GM23338 (cell line): ENCODE data around the gene VPS41. TPM values are rescaled to one million over a fixed set of nuclear protein-coding genes. Genes with fewer than 3 reads are reported as not detected.

Experiments used
- ATAC-seq: fragments of 200-7000 bp; cut with Tn5 transposase; 3 replicates; pipeline ENCODE4 v1.9.1; 2020
- DNase-seq: peaks from one replicate; pipeline ENCODE4 v3.0.0-alpha.2; 2015; ENCODE audit warnings: low spot score
- H2AFZ ChIP-seq: fragments of 200-600 bp; sonication (generic); 2 replicates; pipeline ENCODE4 v1.8.0; 2016; ENCODE audit warnings: antibody characterized with exemption, mild to moderate bottlenecking, moderate library complexity
- H3F3A ChIP-seq: fragments of 200-600 bp; sonication (generic); replicated peaks from 2 replicates; pipeline ENCODE4 v1.8.0; 2017; ENCODE audit warnings: antibody characterized with exemption, mixed run types, low read depth
- H3K27ac ChIP-seq: fragments of 200-600 bp; sonication (generic); 2 replicates; pipeline ENCODE4 v1.6.1; 2016; ENCODE audit warnings: low read depth
- H3K27me3 ChIP-seq: fragments of 200-600 bp; sonication (generic); 2 replicates; pipeline ENCODE4 v1.8.0; 2016; ENCODE audit warnings: mild to moderate bottlenecking, mixed run types, moderate library complexity; ENCODE audit not compliant: insufficient read depth
- H3K36me3 ChIP-seq: fragments of 200-600 bp; sonication (generic); 2 replicates; pipeline ENCODE4 v1.8.0; 2016; ENCODE audit warnings: mild to moderate bottlenecking; ENCODE audit not compliant: insufficient read depth
- H3K4me1 ChIP-seq: fragments of 200-600 bp; sonication (generic); 2 replicates; pipeline ENCODE4 v1.8.0; 2016; ENCODE audit warnings: mild to moderate bottlenecking, moderate library complexity; ENCODE audit not compliant: insufficient read depth
- H3K4me2 ChIP-seq: fragments of 200-600 bp; sonication (generic); 2 replicates; pipeline ENCODE4 v1.7.1; 2017; ENCODE audit warnings: mixed run types
- H3K4me3 ChIP-seq: fragments of 200-600 bp; sonication (generic); 2 replicates; pipeline ENCODE4 v1.6.1; 2016; ENCODE audit warnings: mixed run types
- H3K79me2 ChIP-seq: fragments of 200-600 bp; sonication (generic); replicated peaks from 2 replicates; pipeline ENCODE4 v1.8.0; 2017; ENCODE audit warnings: mild to moderate bottlenecking; ENCODE audit not compliant: insufficient read depth
- H3K9me2 ChIP-seq: fragments of 200-600 bp; sonication (generic); 2 replicates; pipeline ENCODE4 v1.8.0; 2017; ENCODE audit not compliant: insufficient read depth
- H4K20me1 ChIP-seq: fragments of 200-600 bp; sonication (generic); replicated peaks from 2 replicates; pipeline ENCODE4 v1.8.0; 2017; ENCODE audit warnings: mild to moderate bottlenecking; ENCODE audit not compliant: insufficient read depth
- H3K27ac Mint-ChIP-seq: 2 replicates; pipeline ENCODE4 v1.8.0; 2020; ENCODE audit warnings: inconsistent platforms, mild to moderate bottlenecking, moderate library complexity, mixed read lengths
- H3K27me3 Mint-ChIP-seq: 3 replicates; pipeline ENCODE4 v1.8.0; 2022; ENCODE audit warnings: low read depth, mild to moderate bottlenecking, moderate library complexity, mixed read lengths, inconsistent platforms; ENCODE audit not compliant: insufficient read depth, poor library complexity
- H3K36me3 Mint-ChIP-seq: 3 replicates; pipeline ENCODE4 v1.8.0; 2021; ENCODE audit warnings: low read depth, mild to moderate bottlenecking, inconsistent platforms, moderate library complexity, mixed read lengths
- H3K4me1 Mint-ChIP-seq: 3 replicates; pipeline ENCODE4 v1.8.0; 2020; ENCODE audit warnings: mild to moderate bottlenecking, inconsistent platforms, mixed read lengths
- H3K4me3 Mint-ChIP-seq: 3 replicates; pipeline ENCODE4 v1.8.0; 2021; ENCODE audit warnings: moderate library complexity, mild to moderate bottlenecking, inconsistent platforms, mixed read lengths
- H3K9me3 Mint-ChIP-seq: 3 replicates; pipeline ENCODE4 v1.8.0; 2020; ENCODE audit warnings: moderate library complexity, mild to moderate bottlenecking, inconsistent platforms, mixed read lengths
- ETS1 ChIP-seq: IDR thresholded peaks from 2 replicates; pipeline ENCODE4 v1.6.1; 2016; ENCODE audit warnings: antibody characterized with exemption
- EZH2phosphoT487 ChIP-seq: fragments of 200-600 bp; sonication (generic); IDR thresholded peaks from one replicate; pipeline ENCODE4 v1.8.1; 2018; ENCODE audit warnings: antibody characterized with exemption; ENCODE audit not compliant: unreplicated experiment
- STAT1 ChIP-seq: IDR thresholded peaks from one replicate; pipeline ENCODE4 v1.6.1; 2016; ENCODE audit warnings: antibody characterized with exemption; ENCODE audit not compliant: unreplicated experiment
- ZNF462 ChIP-seq: fragments of 250-450 bp; sonication (Bioruptor Pico); IDR thresholded peaks from 2 replicates; pipeline ENCODE4 v1.5.0; 2020; ENCODE audit warnings: mild to moderate bottlenecking, moderate library complexity
- polyA plus RNA-seq: library from polyadenylated mRNA; unstranded; fragments of >200 nt; fragmentation: Nextera tagmentation; extraction: Ambion mirVana; gene quantifications from 2 replicates; pipeline ENCODE4 v1.2.1, GENCODE V29; 2016
- total RNA-seq: library from RNA; depleted of rRNA; stranded (reverse); fragments of >200 nt; shearing (Covaris generic); gene quantifications from 2 replicates; pipeline ENCODE4 v1.2.3, GENCODE V29; 2014

VPS41 gene
- total and polyA plus RNA-seq, 2 experiments from 2014 or later = 20.2 to 41.2 TPM

- Histone ChIP-seq H3K27ac (no peak overlapping the region), H3K36me3 (no peaks in the 10 kb centered on the region; the same call in 1 of the 2 replicates), H3K4me3 (no peak overlapping the region), H4K20me1 (no peaks in the 10 kb centered on the region), H3K4me1 (peaks cover 36% of the 10 kb centered on the region), H2AFZ (no peak overlapping the region), H3K4me2 (no peak overlapping the region), H3K9me2 (no peaks in the 10 kb centered on the region), H3F3A (no peaks in the 10 kb centered on the region), H3K27me3 (no peaks in the 10 kb centered on the region), H3K79me2 (no peaks in the 10 kb centered on the region)
- no peak overlapping the region for H3K4me3 Mint-ChIP-seq
- H3K36me3 Mint-ChIP-seq = peaks cover 14% of the 10 kb centered on the region
- TF ChIP-seq ETS1 = no peak
- no peak for TF ChIP-seq ZNF462
- H3K27ac Mint-ChIP-seq = no peak overlapping the region
- H3K27me3 Mint-ChIP-seq = no peaks in the 10 kb centered on the region
- H3K9me3 Mint-ChIP-seq = no peaks in the 10 kb centered on the region
- DNase-seq = no peak
- peaks cover 45% of the 10 kb centered on the region for H3K4me1 Mint-ChIP-seq
- no peak for ATAC-seq
These were observed 152.5 kb downstream of the VPS41 start for GRCh38 chr7:38756521-38756920.

GRCh38 chr7:38753347-38753746, 155.6 kb downstream of the VPS41 start:
- H3K9me3 Mint-ChIP-seq = no peaks in the 10 kb centered on the region
- peaks cover 30% of the 10 kb centered on the region for H3K4me1 Mint-ChIP-seq
- Histone ChIP-seq H3F3A (no peaks in the 10 kb centered on the region), H4K20me1 (no peaks in the 10 kb centered on the region), H3K4me2 (no peak overlapping the region), H3K4me3 (no peak overlapping the region), H3K36me3 (no peaks in the 10 kb centered on the region; the same call in 1 of the 2 replicates), H3K9me2 (no peaks in the 10 kb centered on the region), H2AFZ (no peak overlapping the region), H3K79me2 (no peaks in the 10 kb centered on the region), H3K27ac (no peak overlapping the region), H3K27me3 (no peaks in the 10 kb centered on the region), H3K4me1 (peaks cover 29% of the 10 kb centered on the region)
- peak overlapping the region; percentile 88 for H3K27ac Mint-ChIP-seq
- ATAC-seq (no peak), DNase-seq (no peak)
- H3K4me3 Mint-ChIP-seq = no peak overlapping the region
- no peaks in the 10 kb centered on the region for H3K27me3 Mint-ChIP-seq
- H3K36me3 Mint-ChIP-seq = peaks cover 16% of the 10 kb centered on the region
- no peak for TF ChIP-seq ZNF462
- TF ChIP-seq EZH2phosphoT487 = no peak
- TF ChIP-seq STAT1 = no peak
